H4 (cell line): ENCODE data around the gene DTHD1. TPM values are rescaled to one million over a fixed set of nuclear protein-coding genes. Genes with fewer than 3 reads are reported as not detected.
A peak's percentile ranks its signal among the peaks of the same experiment; 100 is the strongest.

Source experiments
- DNase-seq: peaks from one replicate; pipeline ENCODE4 v3.0.0-alpha.2; 2015; ENCODE audit warnings: low spot score
- total RNA-seq: library from RNA; depleted of rRNA; stranded (reverse); fragments of >200 nt; shearing (Covaris generic); gene quantifications from 2 replicates; pipeline ENCODE4 v1.2.3, GENCODE V29; 2014; rRNA removed

DTHD1 gene
- total RNA-seq, 1 experiment from 2014 or later = not detected

GRCh38 chr4:36348403-36348938, 67.1 kb downstream of the DTHD1 start:
- DNase-seq = no peak

- no peak for DNase-seq
Measured at GRCh38 chr4:36349938-36350549, 68.6 kb downstream of the DTHD1 start.

DNA sequence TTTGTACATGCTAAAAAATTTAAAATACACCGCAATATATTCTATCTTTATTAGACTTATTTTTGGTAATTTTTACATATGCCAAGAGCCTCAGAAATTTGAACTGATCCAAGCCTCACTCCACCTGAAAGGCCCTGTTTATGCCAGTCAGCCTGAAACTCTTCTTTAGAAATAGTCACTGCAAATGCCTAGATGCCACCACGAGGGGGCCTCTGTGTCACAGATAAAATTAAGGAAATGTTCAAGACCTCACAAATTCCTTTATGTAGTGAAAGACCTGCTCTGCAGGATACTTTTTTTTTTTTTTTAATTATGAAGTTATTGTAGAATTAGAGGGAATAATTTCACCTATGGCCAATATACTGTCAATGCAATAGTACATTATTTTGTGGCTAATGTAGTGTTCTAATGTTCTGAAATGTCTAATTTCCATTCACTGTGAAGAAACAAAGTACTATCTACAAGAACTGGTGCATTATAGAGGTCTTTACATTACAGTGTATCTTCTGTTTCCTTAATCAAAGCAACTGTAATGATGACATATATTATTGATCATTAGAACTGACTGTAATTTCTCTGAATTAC, 69.8 kb downstream of the DTHD1 start:
- DNase-seq = peak; percentile 60

DNA sequence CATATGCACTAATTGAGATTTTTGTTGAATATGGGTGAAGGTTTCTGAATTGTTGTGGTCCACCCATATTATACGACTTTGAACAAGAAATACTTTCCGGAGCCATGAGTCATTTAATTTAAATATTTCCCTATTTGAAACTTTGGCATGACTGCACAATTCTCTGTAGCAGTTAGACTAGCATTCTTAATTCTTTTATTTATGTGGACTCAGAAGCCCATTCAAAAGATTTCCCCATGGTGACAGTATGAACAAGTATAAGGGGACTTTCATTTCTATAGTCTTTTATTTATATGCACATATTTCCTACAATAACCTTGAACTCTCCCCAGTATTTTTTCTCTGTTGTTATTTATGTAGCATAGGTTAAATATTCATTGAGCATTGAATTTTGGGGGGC, 72.6 kb downstream of the DTHD1 start:
- no peak for DNase-seq

- no peak for DNase-seq
Measured at GRCh38 chr4:36358173-36358572, 76.8 kb downstream of the DTHD1 start.

DNA sequence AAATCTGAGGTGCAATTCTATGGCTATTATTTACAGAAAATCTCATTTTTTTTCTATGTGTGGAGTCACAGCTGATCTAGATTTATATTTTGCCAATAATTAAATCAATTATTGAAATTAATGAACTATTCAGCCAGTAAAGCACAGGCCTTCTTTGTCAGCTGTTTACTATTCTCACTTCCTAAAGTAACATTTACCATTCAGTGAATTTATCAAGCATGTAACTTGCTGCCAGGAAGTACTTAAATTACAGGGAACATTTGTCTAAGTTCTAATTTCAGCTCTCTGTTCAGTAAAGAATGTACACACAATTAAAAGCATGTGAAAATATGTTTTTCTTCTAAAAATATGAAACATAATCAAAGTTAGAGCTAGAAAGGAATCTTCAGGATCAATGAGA, 79.3 kb downstream of the DTHD1 start:
- no peak for DNase-seq

- DNase-seq = no peak
Measured at GRCh38 chr4:36363024-36363423, 81.6 kb downstream of the DTHD1 start.

GRCh38 chr4:36374836-36375511, 93.6 kb downstream of the DTHD1 start:
- DNase-seq = no peak

GRCh38 chr4:36385951-36386571, 104.6 kb downstream of the DTHD1 start:
- DNase-seq = no peak

DNA sequence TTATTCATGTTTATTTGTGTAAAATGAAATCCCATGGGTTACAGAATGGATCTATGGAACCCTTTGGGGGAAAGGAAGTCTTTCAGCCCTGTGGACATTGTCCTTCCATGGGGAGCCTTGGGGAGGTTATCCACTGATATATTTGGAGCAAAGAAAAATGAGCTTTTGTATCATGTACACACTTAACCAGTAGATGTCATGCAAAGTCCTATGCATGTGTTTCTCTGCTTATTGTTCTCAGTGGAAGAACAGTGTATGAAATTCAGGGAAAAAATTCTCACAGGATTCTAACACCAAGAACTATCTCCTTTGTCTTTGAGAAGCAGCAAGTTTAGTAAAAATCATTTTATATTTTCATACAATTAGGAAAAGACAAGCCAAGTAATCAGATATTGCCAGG, 105.3 kb downstream of the DTHD1 start:
- DNase-seq = no peak

DNA sequence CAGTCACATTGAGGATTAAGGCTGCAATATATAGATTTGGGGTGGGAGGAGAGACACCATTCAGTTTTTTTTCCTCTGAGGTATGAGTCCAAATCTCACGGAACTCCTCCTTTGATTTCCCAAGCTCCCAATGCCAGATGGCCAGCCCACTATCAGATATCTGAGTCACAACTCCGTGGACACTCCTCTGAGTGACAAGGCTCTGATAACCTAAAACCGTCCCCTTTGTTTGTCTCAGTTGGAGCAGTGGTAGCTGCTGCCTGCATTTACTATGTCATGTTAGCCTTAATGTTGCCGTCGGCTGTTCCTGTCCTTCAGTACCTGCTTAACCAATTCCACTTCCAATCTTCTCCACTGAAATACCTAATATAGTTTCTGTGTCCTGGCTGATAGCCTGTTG, 107.3 kb downstream of the DTHD1 start:
- no peak for DNase-seq

DNA sequence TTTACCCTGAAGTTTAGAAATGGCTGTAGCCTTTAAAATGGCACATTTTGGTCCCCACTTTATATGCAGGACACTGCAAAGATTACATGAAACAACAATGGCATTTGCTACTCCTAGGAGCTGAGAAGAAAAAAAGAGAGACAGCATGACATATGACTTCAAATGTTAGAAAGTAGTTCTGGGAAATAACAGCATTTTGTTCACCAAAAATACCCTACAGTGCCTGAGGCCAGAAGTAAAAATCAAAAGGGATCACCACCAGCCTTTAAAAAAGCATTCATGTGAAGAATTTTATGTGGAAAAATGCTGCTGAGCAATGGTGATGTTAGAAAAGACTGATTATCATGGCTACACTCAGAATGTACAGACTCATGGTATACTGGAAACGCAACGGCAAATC, 110.0 kb downstream of the DTHD1 start:
- DNase-seq = no peak

DNA sequence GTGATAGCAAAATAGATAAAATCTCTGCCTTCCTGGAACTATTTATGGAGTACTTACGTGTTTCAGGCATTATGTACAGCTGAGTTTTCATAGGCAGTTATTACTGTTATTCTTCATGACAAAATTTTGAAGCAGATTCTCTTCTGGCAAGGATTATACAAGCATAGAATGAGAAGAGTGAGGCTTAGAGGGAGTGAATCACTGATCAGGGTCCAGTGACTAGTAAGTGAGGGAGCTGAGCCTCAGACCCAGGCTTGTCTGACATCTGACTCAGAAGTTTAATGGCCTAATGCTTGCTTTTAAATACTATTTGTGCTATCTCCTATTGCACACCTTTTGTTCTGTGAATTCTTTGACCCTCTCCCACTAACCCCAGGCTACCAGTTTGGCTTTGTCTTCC, 110.6 kb downstream of the DTHD1 start:
- DNase-seq = no peak

- no peak for DNase-seq
Measured at GRCh38 chr4:36392916-36393315, 111.5 kb downstream of the DTHD1 start.

Other genes with a start within 250 kb of the DTHD1 start
- gene ARAP2, start 37.1 kb upstream of the DTHD1 start, total RNA-seq = 7.3 and 18.8 TPM in 2 replicates